Lower lobe of right lung (tissue), 2 donors: ENCODE measurements around the gene CNFN. TPM values are rescaled to one million over a fixed set of nuclear protein-coding genes. Genes with fewer than 3 reads are reported as not detected.

ENCODE experiments used
- ATAC-seq, 2 donors: fragments of 200-7000 bp; cut with Tn5 transposase; one replicate each; pipeline ENCODE4 v1.9.1; 2020 to 2022; ENCODE audit warnings: mild to moderate bottlenecking in 2 of 2, moderate library complexity in 2 of 2
- DNase-seq: peaks from one replicate; pipeline ENCODE4 v3.0.0-alpha.2; 2020
- H3K27ac ChIP-seq: fragments of 200-600 bp; one replicate; pipeline ENCODE4 v1.8.0; 2022
- H3K27me3 ChIP-seq: fragments of 200-600 bp; one replicate; pipeline ENCODE4 v1.8.0; 2022; ENCODE audit warnings: low read depth
- H3K36me3 ChIP-seq: fragments of 200-600 bp; one replicate; pipeline ENCODE4 v1.8.0; 2022; ENCODE audit warnings: mild to moderate bottlenecking
- H3K4me1 ChIP-seq: fragments of 200-600 bp; one replicate; pipeline ENCODE4 v1.8.0; 2022
- H3K4me3 ChIP-seq: fragments of 200-600 bp; one replicate; pipeline ENCODE4 v1.8.0; 2022; ENCODE audit warnings: mild to moderate bottlenecking
- H3K9me3 ChIP-seq: fragments of 200-600 bp; one replicate; pipeline ENCODE4 v1.8.0; 2022
- CTCF ChIP-seq: fragments of 200-600 bp; IDR thresholded peaks from one replicate; pipeline ENCODE4 v1.8.0; 2022; ENCODE audit warnings: antibody characterized with exemption, mild to moderate bottlenecking
- intact Hi-C: fragments of 100-400 bp; cut with DNase I; formaldehyde crosslinking; loops from one replicate; pipeline ENCODE4 v1.11.0; 2022
- total RNA-seq: library from RNA; stranded (reverse); fragmentation: NEBNext Ultra II Directional; extraction: Animal tissue kit (Norgen Biotek cat#: 25700); gene quantifications from one replicate; pipeline ENCODE4 v1.2.1, GENCODE V29; 2021
- donor health status: DM: no; HTN: yes; CAD: no; lungs with severe emphysema.

Gene CNFN
- total RNA-seq, 1 donor from 2014 or later = not detected

- no peaks in the 10 kb centered on the region for H3K27me3 ChIP-seq
- H3K4me1 ChIP-seq = peaks cover 26% of the 10 kb centered on the region
- DNase-seq = peak; percentile 98
- no peaks in the 10 kb centered on the region for H3K36me3 ChIP-seq
- no peak for TF ChIP-seq CTCF
- ATAC-seq = peak; percentile 98
- intact Hi-C loops = no loop called here
- H3K4me3 ChIP-seq = peak overlapping the region; percentile 72
- no peaks in the 10 kb centered on the region for H3K9me3 ChIP-seq
- H3K27ac ChIP-seq = peak overlapping the region; percentile 80
These were observed 6.5 kb upstream of the CNFN start for GRCh38 chr19:42396381-42397262.

GRCh38 chr19:42394751-42395150 is 4.7 kb upstream of the CNFN start:
- H3K9me3 ChIP-seq = no peaks in the 10 kb centered on the region
- H3K36me3 ChIP-seq = no peaks in the 10 kb centered on the region
- H3K4me1 ChIP-seq = peaks cover 17% of the 10 kb centered on the region
- no peak for TF ChIP-seq CTCF
- no peak overlapping the region for H3K4me3 ChIP-seq
- ATAC-seq (no peak), DNase-seq (no peak)
- H3K27ac ChIP-seq = no peak overlapping the region
- intact Hi-C loops = no loop called here
- H3K27me3 ChIP-seq = peaks cover 11% of the 10 kb centered on the region

GRCh38 chr19:42392165-42392564 is 2.1 kb upstream of the CNFN start:
- ATAC-seq (no peak), DNase-seq (no peak)
- TF ChIP-seq CTCF = no peak
- intact Hi-C loops = no loop called here
- Histone ChIP-seq H3K9me3 (no peaks in the 10 kb centered on the region), H3K36me3 (no peaks in the 10 kb centered on the region), H3K27ac (no peak overlapping the region), H3K27me3 (peaks cover 25% of the 10 kb centered on the region), H3K4me1 (peaks cover 13% of the 10 kb centered on the region), H3K4me3 (no peak overlapping the region)

- Histone ChIP-seq H3K27ac (no peak overlapping the region), H3K4me1 (peaks cover 9% of the 10 kb centered on the region), H3K4me3 (no peak overlapping the region), H3K9me3 (no peaks in the 10 kb centered on the region), H3K27me3 (peaks cover 27% of the 10 kb centered on the region), H3K36me3 (no peaks in the 10 kb centered on the region)
- ATAC-seq (no peak), DNase-seq (no peak)
- no peak for TF ChIP-seq CTCF
- intact Hi-C loops = no loop called here
These were observed 1.1 kb downstream of the CNFN start for GRCh38 chr19:42388851-42389489.

GRCh38 chr19:42386974-42387707 is 3.0 kb downstream of the CNFN start:
- DNase-seq (peak; percentile 77), ATAC-seq (peak; percentile 81 to 87)
- peaks cover 27% of the 10 kb centered on the region for H3K27me3 ChIP-seq
- H3K4me3 ChIP-seq = peak overlapping the region; percentile 51
- no peaks in the 10 kb centered on the region for H3K36me3 ChIP-seq
- no peaks in the 10 kb centered on the region for H3K9me3 ChIP-seq
- intact Hi-C loops = no loop called here
- peaks cover 9% of the 10 kb centered on the region for H3K4me1 ChIP-seq
- peak; percentile 55 for TF ChIP-seq CTCF
- H3K27ac ChIP-seq = no peak overlapping the region
